Memory B cell (primary cell): ENCODE results near the gene TEX29.

Source experiments
- ATAC-seq: fragments of 150-1000 bp; cut with Tn5 transposase; 2 replicates; pipeline ENCODE4 v1.10.0; 2021; ENCODE audit warnings: low read depth, mild to moderate bottlenecking, moderate library complexity
- DNase-seq, 2 donors: peaks; one replicate each; pipeline ENCODE4 v3.0.0; 2022; ENCODE audit warnings: low spot score in 2 of 2
- H3K27ac Mint-ChIP-seq: one replicate; pipeline ENCODE4 v1.8.0; 2022; ENCODE audit warnings: mild to moderate bottlenecking, moderate library complexity, mixed read lengths
- H3K27me3 Mint-ChIP-seq: one replicate; pipeline ENCODE4 v1.8.0; 2022; ENCODE audit warnings: mixed read lengths
- H3K36me3 Mint-ChIP-seq: one replicate; pipeline ENCODE4 v1.8.0; 2022; ENCODE audit warnings: mild to moderate bottlenecking, mixed read lengths
- H3K4me1 Mint-ChIP-seq: one replicate; pipeline ENCODE4 v1.8.0; 2022; ENCODE audit warnings: mixed read lengths
- H3K4me3 Mint-ChIP-seq: one replicate; pipeline ENCODE4 v1.8.0; 2022; ENCODE audit warnings: mild to moderate bottlenecking, moderate library complexity, mixed read lengths
- H3K9me3 Mint-ChIP-seq: one replicate; pipeline ENCODE4 v1.8.0; 2022; ENCODE audit warnings: mixed read lengths

TEX29 gene

DNA sequence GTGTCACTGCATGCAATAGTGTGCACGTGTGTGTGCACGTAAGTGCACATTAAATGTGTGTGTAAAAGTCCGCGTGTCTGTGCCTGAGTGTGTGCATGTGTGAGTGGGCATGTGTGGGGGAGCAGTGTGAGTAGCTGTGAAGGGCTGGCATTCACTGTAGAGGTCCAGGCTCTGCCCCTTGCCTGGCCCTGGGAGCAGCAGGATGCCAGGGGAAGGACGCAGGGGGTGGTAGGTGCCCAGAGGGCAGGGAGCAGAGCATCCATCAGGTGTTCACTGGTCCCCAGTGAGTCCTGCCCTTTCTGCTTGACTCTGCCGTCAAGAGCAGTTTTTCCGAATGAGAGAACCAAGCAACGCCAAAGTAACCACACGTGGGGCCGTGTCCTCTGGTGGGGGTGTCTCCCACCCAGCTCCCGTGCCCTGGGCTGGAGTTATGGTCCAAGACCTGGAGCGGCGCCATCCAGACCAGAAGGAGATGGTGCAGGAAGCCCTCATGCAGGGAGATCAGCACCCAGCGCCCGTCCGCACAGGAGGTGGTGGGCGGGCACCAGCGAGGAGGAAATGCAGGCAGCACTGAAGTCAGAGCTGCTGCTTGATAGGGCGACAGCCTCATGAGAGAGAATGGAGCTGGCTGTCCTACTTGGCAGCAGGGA lies 68.5 kb downstream of the TEX29 start:
- ATAC-seq, result no peak
- Mint-ChIP-seq H3K27me3 (peaks cover 21% of the 10 kb centered on the region), H3K4me1 (peaks cover 2% of the 10 kb centered on the region), H3K4me3 (no peak overlapping the region), H3K9me3 (no peaks in the 10 kb centered on the region), H3K27ac (no peak overlapping the region), H3K36me3 (no peaks in the 10 kb centered on the region)
- no peak for DNase-seq

DNA sequence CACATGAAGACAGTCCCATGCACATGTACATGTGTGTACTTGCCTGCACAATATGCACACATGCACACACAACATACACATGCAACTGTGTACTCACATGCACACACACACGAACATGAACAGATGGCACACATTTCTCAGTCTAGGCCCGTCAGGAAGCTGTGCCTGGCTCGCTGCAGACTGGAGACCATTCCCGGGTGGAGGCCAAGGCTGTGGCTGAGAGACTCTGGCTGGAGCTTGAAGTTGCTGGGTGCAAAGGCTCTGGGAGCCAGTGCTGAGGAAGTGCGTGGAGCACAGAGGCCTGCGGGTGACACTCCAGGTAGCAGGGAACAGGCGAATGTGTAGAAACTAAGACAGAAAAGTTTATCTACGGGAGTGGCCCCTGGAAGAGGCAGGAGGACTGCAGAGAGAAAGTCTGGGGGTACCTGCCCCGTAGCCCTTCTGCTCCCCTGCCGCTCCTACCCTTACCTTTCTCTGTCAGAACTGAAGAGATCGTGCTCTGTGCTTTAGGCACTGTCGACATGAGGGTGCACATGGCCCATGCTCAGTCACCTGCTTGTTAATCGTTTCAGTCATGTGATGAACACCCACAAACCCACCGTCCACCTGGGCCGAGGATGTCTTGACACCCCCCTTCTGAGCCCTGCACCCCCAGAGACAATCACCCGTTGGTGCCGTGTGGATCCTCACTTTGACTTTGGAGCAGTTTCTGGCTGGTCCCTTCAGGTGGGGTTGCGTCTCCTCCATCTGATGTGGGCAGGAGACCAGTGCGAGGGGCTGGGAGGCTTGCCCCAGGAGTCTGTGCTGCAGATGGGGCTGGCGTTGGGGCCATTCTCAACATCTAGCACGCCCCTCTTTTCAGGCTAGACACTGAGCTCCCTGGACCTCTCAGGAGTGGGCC lies 69.4 kb downstream of the TEX29 start:
- H3K27me3 Mint-ChIP-seq, result peaks cover 13% of the 10 kb centered on the region
- no peak overlapping the region for H3K4me3 Mint-ChIP-seq
- no peaks in the 10 kb centered on the region for H3K4me1 Mint-ChIP-seq
- no peak overlapping the region for H3K27ac Mint-ChIP-seq
- no peaks in the 10 kb centered on the region for H3K36me3 Mint-ChIP-seq
- ATAC-seq (no peak), DNase-seq (no peak)
- no peaks in the 10 kb centered on the region for H3K9me3 Mint-ChIP-seq

DNA sequence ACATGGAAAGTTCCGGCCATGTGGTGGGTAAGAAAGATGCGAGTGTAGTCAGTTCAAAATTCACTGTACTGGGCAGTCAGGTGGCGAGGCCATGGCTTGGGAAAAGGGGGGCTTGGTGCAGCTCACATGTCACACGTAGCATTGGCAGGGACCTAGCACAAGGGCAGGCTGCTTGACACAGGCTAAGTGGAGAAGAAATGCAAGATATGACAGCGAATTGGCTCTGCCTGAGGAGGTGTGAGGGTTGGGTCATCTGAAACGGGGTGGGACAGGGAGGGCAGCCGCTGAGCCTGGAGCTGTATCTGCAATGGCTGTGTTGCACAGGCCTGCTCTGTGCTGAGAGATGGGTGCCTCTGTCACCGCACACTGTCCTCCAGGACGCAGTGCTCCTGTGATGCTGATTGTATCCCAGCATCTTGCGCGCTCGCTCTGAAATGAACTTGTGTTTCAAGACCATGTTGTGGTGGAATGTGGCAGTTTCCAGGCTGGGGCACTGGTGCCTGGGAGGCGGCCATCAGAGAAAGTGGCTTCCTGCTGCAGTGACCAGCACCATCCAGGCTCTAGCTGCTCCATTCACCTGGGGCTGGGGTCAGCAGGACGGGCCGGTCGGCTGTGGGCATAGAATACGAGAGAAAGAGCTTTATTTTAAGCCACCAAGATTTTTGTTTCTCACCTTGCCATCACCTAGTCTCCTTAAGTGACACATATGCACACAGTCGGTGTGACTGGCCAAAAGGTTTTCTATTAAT lies 70.3 kb downstream of the TEX29 start:
- H3K9me3 Mint-ChIP-seq, result peaks cover under 1% of the 10 kb centered on the region
- H3K27me3 Mint-ChIP-seq, result peaks cover 12% of the 10 kb centered on the region
- H3K27ac Mint-ChIP-seq, result no peak overlapping the region

DNA sequence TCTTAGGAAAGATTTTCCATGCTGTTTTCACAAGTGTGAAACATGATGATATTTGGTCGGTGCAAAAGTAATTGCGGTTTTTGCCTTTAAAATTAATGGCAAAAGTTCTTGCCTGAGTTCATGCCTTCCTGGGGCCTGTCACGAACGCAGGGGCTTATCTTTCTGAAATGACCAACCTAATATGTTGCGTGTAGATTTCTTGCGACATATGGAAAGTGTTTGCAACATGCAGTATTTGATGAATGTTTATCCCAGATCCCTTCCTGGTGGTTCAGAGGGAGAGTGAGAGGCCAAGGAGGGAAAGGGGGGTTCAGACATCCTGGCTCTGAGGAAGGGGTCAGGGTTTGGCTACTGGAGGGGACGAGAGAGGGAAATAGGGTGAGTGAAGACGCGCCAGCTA lies 72.0 kb downstream of the TEX29 start:
- Mint-ChIP-seq H3K27ac (no peak overlapping the region), H3K4me3 (no peak overlapping the region), H3K27me3 (peaks cover 10% of the 10 kb centered on the region), H3K9me3 (peaks cover 1% of the 10 kb centered on the region), H3K36me3 (no peaks in the 10 kb centered on the region), H3K4me1 (no peaks in the 10 kb centered on the region)
- ATAC-seq (no peak), DNase-seq (no peak)

More for the DNA sequence above, 70.3 kb downstream of the TEX29 start:
- no peak for DNase-seq
- Mint-ChIP-seq H3K36me3 (no peaks in the 10 kb centered on the region), H3K4me3 (no peak overlapping the region), H3K4me1 (no peaks in the 10 kb centered on the region)
- ATAC-seq, result no peak

DNA sequence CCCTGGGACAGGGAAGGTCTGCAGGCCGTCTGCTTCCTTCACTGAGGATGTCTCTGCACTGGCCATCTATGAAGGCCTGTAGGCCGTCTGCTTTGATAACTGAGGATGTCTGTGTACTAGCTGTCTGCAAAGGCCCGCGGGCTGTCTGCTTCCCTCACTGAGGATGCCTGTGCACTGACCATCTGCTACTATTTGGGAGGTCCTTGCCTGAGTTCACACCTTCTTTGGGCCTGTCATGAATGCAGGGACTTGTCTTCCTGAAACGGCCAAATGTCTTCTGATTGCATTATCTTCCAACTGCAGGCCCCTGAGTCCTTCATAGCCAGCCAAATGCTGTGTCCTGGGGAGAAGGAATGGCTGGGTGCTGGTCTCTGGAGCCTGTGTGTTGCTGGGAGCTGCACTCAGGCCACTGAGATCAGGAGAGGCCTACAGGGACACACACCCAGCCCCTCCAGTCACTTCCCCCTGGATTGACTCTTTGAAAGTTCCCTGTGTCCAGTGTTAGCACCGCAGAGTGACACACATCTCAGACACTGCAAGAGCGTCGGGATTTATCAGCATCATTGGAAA lies 72.9 kb downstream of the TEX29 start:
- DNase-seq (no peak), ATAC-seq (no peak)
- H3K4me3 Mint-ChIP-seq, result no peak overlapping the region
- no peaks in the 10 kb centered on the region for H3K36me3 Mint-ChIP-seq
- peaks cover 1% of the 10 kb centered on the region for H3K9me3 Mint-ChIP-seq
- H3K27ac Mint-ChIP-seq, result no peak overlapping the region
- H3K4me1 Mint-ChIP-seq, result no peaks in the 10 kb centered on the region
- peaks cover 10% of the 10 kb centered on the region for H3K27me3 Mint-ChIP-seq
